Stimulated activated CD4-positive, alpha-beta T cell treated with anti-CD3 and anti-CD28 coated beads, Interleukin-1b, Interleukin-23, amount 100 ng/mL, for 1 hour (primary cell): ENCODE data around the gene NDUFA1.
A peak's percentile ranks its signal among the peaks of the same experiment; 100 is the strongest.
"Not testable (repeated sequence)": the region's sequence is repeated elsewhere in the genome, so short reads cannot be mapped to it uniquely, and the experiment has no call there.

Source experiments
- DNase-seq, 2 donors: peaks; one replicate each; pipeline ENCODE4 v3.0.0-alpha.2; 2020; ENCODE audit warnings: low read depth in 2 of 2

The NDUFA1 gene

DNA sequence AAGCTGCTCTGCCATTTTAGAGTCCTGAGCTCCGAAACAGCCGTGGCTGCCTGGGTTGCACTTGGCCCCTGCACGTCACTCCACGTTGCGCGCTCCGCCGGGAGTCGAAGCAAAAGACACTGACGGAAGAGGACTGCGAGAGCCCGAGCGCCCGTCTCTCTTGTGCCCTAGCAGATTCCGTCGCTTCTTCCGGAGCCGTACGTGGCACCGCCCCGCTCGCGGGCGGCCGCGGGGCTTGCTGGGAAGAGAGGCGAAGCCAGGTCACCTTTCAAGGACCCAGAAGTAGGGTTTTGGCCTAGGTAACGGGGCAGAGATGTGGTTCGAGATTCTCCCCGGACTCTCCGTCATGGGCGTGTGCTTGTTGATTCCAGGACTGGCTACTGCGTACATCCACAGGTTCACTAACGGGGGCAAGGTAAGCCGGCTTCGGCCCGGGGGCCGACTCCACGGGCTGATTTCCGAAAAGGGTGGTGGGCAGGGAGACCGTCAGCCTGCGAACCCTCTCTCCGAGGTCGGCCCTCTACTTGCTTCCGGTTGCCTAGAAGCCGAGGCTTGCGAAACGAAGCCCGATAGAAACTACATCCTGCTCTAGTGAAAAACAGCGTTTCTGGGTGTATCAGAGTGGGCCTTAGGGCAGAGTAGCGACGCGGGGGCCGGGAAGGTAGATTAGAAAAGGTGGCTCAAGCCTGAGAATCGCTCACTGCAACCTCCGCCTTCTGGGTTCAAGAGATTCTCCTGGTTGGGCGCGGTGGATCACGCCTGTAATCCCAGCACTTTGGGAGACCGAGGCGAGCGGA, at the start of gene NDUFA1, which contains the start of gene RNF113A:
NDUFA1 (plus strand) TSS at position 234 of the 797 bp plus-strand sequence; CDS start at position 314, 80 bp downstream.
RNF113A (minus strand) TSS at position 135 of the 797 bp plus-strand sequence; CDS start at position 15, 120 bp downstream.
- DNase-seq = peak; percentile 47 to 52

GRCh38 chrX:119824221-119824620, 47.4 kb upstream of the NDUFA1 start:
- not testable (repeated sequence) for DNase-seq

DNA sequence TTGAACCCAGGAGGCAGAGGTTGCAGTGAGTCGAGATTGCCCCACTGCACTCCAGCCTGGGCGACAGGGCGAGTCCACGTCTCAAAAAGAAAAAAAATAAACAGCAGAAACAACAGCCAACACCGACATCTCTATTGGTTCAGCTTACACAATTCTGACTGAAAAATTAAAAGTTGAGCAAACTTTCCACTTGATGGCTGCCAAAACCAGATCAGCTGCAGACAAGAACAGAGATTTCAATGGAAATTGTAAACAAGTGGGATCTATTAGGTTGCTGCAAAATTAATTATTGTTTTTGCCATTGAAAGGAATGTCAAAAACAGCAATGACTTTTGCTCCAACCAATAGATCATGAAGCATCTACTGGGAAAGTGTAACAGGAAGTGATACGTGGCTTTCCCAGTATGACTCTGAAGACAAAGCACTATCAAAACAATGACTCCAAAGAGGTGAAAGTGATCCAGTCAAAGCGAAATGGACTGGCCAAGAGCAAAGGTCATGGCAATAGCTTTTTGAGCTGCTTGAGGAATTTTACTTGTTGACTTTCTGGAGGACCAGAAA, 45.2 kb upstream of the NDUFA1 start:
- no peak for DNase-seq

DNA sequence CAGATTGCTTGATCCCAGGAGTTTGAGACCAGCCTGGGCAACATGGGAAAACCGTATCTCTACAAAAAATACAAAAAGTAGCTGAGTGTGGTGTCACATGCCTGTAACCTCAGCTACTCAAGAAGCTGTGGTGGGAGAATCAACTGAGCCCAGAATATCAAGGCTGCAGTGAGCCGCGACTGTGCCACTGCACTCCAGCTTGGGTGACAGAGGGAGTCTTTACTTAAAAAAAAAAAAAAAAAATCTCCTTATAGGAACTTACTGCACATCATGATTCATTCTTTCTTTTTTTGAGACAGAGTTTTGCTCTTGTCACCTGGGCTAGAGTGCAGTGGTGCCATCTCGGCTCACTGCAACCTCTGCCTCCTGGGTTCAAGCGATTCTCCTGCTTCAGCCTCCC, 43.2 kb upstream of the NDUFA1 start:
- DNase-seq = no peak

- DNase-seq = no peak
Observed at GRCh38 chrX:119833905-119834304, 37.7 kb upstream of the NDUFA1 start.

DNA sequence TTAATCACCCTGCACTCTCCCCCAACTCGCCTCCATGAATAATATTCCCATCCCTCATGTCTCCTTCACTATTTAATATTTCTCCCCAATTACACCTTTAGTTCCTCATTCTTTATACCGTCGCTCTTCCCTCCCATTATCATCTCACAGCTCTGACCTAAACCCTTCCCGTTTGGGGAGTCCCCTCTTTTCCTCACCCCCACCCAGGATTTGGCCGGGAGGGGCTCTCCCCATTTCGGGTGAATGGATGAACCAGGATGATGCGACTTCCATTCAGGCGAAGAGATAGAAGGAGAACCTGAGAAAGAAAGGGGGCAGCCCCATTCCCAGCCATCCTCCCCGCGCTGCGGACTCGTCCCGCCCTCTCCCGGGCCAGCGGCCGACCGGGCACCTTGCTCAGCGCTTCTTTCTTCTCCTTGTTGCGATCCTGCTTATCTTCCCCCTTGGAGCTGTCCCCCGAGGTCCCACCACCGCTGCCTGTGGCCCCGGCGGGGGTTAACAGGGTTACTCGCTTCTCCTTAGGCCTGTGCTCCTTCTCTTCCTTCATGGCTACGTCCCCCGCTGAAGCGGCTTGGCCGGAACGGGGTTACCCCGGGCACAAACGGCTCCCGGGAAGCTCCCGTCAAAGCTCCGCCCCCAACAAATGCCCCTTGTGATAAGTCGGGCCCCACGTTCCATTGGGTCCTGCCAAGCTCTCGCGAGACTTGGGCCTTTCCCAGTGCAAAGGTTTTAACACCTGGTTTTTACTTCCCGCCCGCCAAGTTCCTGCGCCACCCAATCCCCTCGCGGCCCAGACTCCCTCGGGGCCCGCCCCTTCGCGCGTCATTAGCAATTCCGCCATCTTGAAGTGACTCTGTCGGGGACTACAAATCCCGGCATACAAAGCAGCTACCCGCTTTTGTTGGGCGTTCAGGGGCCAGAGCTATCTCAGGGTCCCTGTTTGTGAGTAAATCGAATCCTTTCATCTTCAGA, 19.0 kb upstream of the NDUFA1 start, which contains the start of gene UPF3B:
UPF3B (minus strand) TSS at position 582 of the 972 bp plus-strand sequence; CDS start at position 547, 35 bp downstream.
- peak; percentile 72 to 86 for DNase-seq

- DNase-seq = no peak
Observed at GRCh38 chrX:119853444-119853843, 18.2 kb upstream of the NDUFA1 start.

DNA sequence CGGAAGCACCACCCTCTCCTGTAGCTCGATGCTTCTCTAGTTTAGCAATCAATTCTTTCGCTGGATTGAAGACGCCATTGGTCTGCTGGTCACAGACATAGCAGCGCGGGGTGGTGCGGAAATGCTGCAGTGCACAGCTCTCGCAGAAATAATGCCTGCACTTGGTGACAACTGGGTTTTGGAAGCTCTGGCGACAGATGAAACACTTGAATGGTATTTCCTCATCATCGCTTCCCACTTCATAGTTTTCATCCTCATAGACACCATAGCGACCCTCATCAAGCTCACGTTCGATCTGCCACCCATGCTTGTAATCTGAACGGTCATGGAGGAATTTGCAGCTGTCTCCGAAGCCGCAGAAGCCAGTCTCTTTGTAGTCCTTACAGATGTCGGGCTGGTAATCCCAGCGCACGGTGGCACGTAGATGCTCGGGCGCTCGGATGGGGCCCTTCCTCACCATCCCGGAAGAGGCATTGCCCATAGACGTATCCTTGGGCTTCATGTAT, 953 bp upstream of the NDUFA1 start:
- no peak for DNase-seq

DNA sequence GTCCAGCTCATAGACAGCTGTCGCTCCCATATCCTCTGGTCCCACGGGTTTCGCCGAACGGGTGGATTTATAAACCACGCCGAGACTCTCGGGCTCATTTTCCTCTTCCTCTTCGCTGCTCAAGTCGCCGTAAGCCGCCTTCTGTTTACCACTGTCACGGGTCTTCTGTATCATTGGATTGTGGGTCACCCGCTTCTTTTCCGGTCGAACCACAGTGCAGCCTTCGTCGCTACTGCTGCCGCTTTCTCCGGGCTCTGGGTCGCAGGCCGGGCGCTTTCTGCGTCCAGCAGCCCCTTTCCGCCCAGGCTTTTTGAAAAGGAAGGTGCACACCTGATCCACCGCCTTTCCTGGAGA, 410 bp upstream of the NDUFA1 start:
- DNase-seq = no peak

DNA sequence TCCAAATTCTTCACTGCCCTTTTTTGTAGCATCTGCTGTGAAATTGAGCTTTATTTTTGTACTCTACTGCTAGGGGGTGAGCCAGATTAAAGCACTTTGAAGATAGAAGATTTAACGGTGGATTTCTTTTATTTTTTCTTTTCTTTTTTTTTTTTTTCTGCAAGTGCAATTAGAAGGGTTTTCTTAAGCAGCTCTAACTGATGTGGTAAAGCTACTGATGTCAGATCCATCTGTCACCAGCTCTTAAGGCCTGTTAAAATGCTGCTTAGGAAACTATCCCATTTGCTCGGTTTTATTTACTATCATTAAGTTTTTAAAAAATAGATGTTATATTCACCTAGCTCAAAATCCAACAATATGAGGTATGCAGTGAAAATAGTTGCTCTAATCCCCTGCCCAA, 7.1 kb downstream of the NDUFA1 start:
- DNase-seq = no peak

DNA sequence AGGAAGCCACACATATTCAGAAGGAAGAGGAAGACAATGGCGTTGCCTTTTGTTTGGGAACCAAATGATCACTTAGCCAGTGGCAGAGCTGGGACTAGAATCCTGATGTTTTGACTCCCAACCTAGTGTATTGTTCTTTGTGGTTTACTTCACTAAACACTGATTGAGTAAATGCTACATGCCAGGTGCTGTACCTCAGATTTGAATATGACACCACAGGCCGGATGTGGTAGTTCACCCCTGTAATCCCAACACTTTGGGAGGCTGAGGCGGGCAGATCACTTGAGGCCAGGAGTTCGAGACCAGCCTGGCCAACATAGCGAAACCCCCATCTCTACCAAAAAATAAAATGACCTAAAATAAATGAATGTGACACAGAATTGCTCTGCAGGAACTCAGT, 8.4 kb downstream of the NDUFA1 start:
- DNase-seq = no peak

DNA sequence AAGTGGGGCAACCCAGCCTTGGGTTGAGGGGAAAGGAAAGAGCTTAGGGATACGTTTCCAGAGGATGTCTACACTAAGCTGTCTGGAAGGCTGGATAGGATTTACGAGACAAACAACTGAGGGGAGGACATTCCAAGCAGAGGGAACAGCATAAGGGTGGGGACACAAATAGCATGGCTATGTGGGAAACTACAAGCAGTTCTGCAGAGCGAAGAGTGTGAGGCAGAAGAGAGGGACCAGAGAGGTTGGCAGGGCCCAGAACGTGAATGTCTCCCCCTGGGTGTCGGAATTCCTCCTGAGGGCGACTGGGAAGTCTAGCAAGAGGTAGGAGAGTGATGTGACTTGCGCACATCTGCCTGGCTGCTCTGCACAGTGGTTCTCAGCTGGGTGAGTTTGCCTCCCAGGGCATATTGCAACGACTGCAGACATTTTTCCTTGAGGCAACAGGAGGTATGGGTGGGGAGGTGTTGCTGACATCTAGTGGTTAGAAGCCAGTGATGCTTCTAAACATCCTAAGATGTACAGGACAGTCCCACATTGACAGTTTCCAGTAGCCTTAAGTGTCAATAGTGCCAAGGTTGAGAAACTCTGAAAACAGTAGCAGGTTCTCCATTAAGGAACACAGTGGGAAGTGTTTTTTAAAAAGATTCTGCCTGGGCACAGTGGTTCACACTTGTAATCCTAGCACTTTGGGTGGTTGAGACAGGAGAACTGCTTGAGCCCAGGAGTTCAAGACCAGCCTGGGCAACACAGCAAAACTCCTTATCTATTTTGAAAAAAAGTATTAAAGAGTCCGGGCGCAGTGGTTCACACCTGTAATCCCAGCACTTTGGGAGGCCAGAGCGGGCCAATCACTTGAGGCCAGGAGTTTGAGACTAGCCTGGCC, 9.2 kb downstream of the NDUFA1 start:
- no peak for DNase-seq

GRCh38 chrX:119885554-119886428, 14.2 kb downstream of the NDUFA1 start:
- DNase-seq = no peak

DNA sequence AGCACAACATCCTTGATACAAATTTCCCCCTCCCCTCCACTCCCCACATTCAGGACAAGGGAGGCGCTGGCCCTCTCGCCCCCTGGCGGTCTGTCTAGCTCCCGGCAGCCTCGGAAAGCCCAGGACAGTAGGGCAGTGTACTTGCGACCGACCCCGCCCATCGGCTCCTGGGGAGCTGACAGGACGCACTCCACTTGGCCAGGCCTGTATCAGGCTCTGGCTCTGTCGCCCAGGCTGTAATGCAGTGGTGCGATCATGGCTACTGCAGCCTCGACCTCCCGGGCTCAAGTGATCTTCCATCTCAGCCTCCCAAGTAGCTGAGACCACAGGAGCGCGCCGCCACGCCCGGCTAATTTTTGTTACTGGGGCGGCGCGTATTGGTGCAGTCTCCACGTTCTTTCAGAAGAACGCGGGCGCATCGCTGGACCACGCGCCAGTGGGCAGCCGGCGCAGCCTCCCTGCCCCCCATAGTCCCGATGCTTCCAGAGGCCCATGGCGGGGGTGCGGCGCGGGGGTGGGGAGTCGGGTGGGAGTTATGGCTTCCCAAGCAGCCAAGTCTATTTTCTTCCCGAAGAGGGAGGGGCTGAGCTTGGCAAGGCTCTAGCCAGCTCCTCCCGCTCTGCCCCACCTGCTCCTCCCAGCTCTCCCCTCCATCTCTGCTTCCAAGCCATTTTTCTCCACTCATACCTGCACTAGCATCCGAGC, 16.2 kb downstream of the NDUFA1 start:
- no peak for DNase-seq

DNA sequence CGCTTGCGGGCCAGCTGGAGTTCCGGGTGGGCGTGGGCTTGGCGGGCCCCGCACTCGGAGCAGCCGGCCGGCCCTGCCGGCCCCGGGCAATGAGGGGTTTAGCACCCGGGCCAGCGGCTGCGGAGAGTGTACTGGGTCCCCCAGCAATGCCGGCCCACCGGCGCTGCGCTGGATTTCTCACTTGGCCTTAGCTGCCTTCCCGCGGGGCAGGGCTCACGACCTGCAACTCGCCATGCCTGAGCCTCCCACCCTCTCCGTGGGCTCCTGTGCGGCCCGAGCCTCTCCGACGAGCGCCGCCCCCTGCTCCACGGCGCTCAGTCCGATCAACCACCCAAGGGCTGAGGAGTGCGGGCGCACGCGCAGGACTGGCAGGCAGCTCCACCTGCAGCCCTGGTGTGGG, 19.0 kb downstream of the NDUFA1 start:
- DNase-seq = not testable (repeated sequence)

DNA sequence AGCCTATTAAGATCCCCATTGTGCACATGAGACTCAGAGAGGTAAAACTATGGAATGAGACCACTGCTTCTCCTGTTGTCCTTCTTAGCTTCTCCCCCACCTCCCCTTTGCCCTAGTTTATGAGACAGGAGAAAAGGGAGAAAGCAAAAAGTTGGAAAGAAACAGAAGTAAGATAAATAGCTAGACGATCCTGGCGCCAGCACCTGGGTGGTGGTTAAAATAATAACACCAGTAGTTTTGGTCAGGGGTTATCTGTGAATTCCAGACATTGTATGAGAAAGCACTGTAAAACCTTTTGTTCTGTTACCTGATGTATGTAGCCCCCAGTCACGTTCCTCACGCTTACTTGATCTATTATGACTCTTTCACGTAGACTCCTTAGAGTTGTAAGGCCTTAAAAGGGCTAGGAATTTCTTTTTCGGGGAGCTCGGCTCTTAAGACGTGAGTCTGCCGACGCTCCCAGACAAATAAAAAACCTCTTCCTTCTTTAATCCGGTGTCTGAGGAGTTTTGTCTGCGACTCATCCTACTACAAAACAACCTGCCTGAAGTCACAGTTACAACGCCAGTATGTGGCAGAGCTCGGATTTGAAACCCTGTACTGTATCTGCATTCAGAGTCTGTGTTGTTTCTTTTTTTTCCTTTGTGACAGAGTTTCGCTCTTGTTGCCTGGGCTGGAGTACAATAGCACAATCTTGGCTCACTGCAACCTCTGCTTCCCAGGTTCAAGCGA, 20.5 kb downstream of the NDUFA1 start:
- not testable (repeated sequence) for DNase-seq

- DNase-seq = no peak
Observed at GRCh38 chrX:119895843-119896326, 24.3 kb downstream of the NDUFA1 start, which contains the start of gene AKAP14. Gene AKAP14, plus strand, starts transcription at chrX:119895893. Its CDS starts 7,331 bp downstream, at chrX:119903224.

DNA sequence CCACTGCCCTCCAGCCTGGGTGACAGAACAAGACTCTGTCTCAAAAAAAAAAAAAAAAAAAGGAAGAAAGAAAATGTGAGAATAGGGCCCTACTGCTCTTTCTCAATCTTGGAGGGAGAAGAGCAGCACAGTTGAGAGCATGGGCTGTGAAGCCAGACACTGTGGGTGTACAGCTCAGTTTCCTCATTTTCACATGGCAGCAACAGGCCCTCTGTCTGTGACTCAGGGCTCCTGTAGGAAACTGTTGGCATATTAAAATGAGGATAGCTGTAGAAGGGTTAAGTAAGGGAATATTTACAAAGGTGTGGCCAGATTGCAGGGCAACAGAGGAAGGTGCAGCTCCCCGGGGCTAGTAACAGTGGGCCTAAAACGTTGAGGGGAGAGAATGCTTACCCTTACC, 27.5 kb downstream of the NDUFA1 start:
- no peak for DNase-seq
